Neuronal stem cell (in vitro differentiated cells): ENCODE measurements around the gene NUDCD2.
"Not testable (repeated sequence)": the region's sequence is repeated elsewhere in the genome, so short reads cannot be mapped to it uniquely, and the experiment has no call there.

Source experiments
- DNase-seq: peaks from one replicate; pipeline ENCODE4 v3.0.0-alpha.2; 2013; ENCODE audit warnings: low spot score
- H2AFZ ChIP-seq: one replicate; pipeline ENCODE4 v1.6.1; 2013; ENCODE audit warnings: mild to moderate bottlenecking, low read length, inconsistent platforms
- H2AK5ac ChIP-seq: 2 replicates; pipeline ENCODE4 v1.6.1; 2013; ENCODE audit warnings: low read depth, mild to moderate bottlenecking, inconsistent platforms, low read length, moderate library complexity, mixed read lengths
- H2BK120ac ChIP-seq: 2 replicates; pipeline ENCODE4 v1.6.1; 2013; ENCODE audit warnings: low read depth, mild to moderate bottlenecking, inconsistent platforms, low read length, moderate library complexity, mixed read lengths
- H2BK12ac ChIP-seq: one replicate; pipeline ENCODE4 v1.6.1; 2013; ENCODE audit warnings: low read length, inconsistent platforms
- H2BK15ac ChIP-seq: 2 replicates; pipeline ENCODE4 v1.6.1; 2013; ENCODE audit warnings: mild to moderate bottlenecking, low read length, inconsistent platforms, mixed read lengths
- H2BK5ac ChIP-seq: one replicate; pipeline ENCODE4 v1.6.1; 2013; ENCODE audit warnings: inconsistent platforms, mild to moderate bottlenecking, low read length, moderate library complexity
- H3K14ac ChIP-seq: one replicate; pipeline ENCODE4 v1.6.1; 2013; ENCODE audit warnings: low read length, inconsistent platforms
- H3K18ac ChIP-seq: 2 replicates; pipeline ENCODE4 v1.6.1; 2013; ENCODE audit warnings: low read length, inconsistent platforms
- H3K23ac ChIP-seq: 2 replicates; pipeline ENCODE4 v1.6.1; 2013; ENCODE audit warnings: low read depth, mild to moderate bottlenecking, mixed read lengths, low read length, inconsistent platforms; ENCODE audit not compliant: poor library complexity
- H3K27ac ChIP-seq: replicated peaks from 3 replicates; pipeline ENCODE4 v1.5.1; 2013; ENCODE audit warnings: low read length, inconsistent platforms
- H3K27me3 ChIP-seq, 3 experiments: 2 replicates each; pipeline ENCODE4 v1.6.1; 2013; ENCODE audit warnings: low read length in 3 of 3, mild to moderate bottlenecking in 2 of 3, inconsistent platforms in 1 of 3, low read depth in 1 of 3, mixed read lengths in 1 of 3, moderate library complexity in 1 of 3; ENCODE audit not compliant: control insufficient read depth in 3 of 3, insufficient read depth in 3 of 3
- H3K36me3 ChIP-seq, 2 donors: replicated peaks in 1 of 2; 2 replicates each; pipeline ENCODE4 v1.6.1; 2013; ENCODE audit warnings: low read length in 2 of 2; ENCODE audit not compliant: control insufficient read depth in 2 of 2, insufficient read depth in 2 of 2
- H3K4ac ChIP-seq: 2 replicates; pipeline ENCODE4 v1.6.1; 2013; ENCODE audit warnings: inconsistent platforms, mild to moderate bottlenecking, low read length, moderate library complexity
- H3K4me1 ChIP-seq, 2 donors: 1 replicate in 1 of 2; 2 replicates in 1 of 2; pipeline ENCODE4 v1.6.1; 2013; ENCODE audit warnings: low read length in 2 of 2, low read depth in 1 of 2; ENCODE audit not compliant: control insufficient read depth in 2 of 2, insufficient read depth in 1 of 2
- H3K4me2 ChIP-seq: one replicate; pipeline ENCODE4 v1.6.1; 2013; ENCODE audit warnings: mild to moderate bottlenecking, low read length, inconsistent platforms; ENCODE audit not compliant: insufficient read depth, poor library complexity, severe bottlenecking
- H3K4me3 ChIP-seq, 2 donors: 2 replicates each; pipeline ENCODE4 v1.5.1; 2013; ENCODE audit warnings: low read length in 2 of 2, mild to moderate bottlenecking in 2 of 2, inconsistent platforms in 1 of 2, moderate library complexity in 1 of 2
- H3K79me1 ChIP-seq: one replicate; pipeline ENCODE4 v1.6.1; 2013; ENCODE audit warnings: low read depth, mild to moderate bottlenecking, inconsistent platforms, low read length, moderate library complexity
- H3K9ac ChIP-seq: one replicate; pipeline ENCODE4 v1.6.1; 2013; ENCODE audit warnings: mild to moderate bottlenecking, low read depth, low read length, inconsistent platforms; ENCODE audit not compliant: poor library complexity
- H3K9me3 ChIP-seq, 2 donors: replicated peaks in 1 of 2; 2 replicates each; pipeline versions ENCODE3 to v1.6.1; 2013; ENCODE audit warnings: low read length in 2 of 2, mild to moderate bottlenecking in 2 of 2, inconsistent platforms in 1 of 2, low read depth in 1 of 2, mixed read lengths in 1 of 2, moderate library complexity in 1 of 2; ENCODE audit not compliant: control insufficient read depth in 2 of 2, insufficient read depth in 1 of 2
- H4K8ac ChIP-seq: one replicate; pipeline ENCODE4 v1.6.1; 2013; ENCODE audit warnings: low read depth, mild to moderate bottlenecking, inconsistent platforms, low read length, moderate library complexity
- H4K91ac ChIP-seq: one replicate; pipeline ENCODE4 v1.6.1; 2013; ENCODE audit warnings: low read length, low read depth, mild to moderate bottlenecking, inconsistent platforms; ENCODE audit not compliant: poor library complexity
- WGBS, 2 donors: extraction: QIAGEN DNeasy Blood & Tissue Kit; methylation state at CpG; one replicate each; pipeline ENCODE4 v1.1.7; 2013; ENCODE audit warnings: missing lambda C conversion rate in 2 of 2, mixed read lengths in 1 of 2; ENCODE audit not compliant: insufficient read length in 2 of 2, insufficient replicate concordance in 1 of 2; ENCODE audit errors: extremely low coverage in 2 of 2; 5-methylcytosine and 5-hydroxymethylcytosine counted together

The NUDCD2 gene

DNA sequence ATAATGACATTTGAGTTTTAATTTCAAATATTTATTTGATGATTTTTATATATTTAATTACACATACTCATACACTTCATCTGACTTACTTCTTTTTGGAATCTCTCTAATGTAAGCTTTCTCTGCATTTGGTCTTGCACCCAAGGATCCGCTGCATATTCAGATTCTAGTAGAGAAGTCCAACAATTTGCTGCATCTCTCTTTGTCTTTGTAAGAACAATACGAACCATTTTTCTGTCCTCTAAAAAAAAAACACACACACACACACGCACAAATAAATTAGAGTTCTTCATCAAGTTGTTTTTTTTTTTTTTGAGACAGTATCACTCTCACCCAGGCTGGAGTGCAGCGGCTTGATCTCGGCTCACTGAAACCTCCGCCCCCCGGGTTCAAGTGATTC is 3.1 kb downstream of the NUDCD2 start:
- H4K8ac ChIP-seq, result no peak overlapping the region
- H2AFZ ChIP-seq, result no peak overlapping the region
- H3K4me2 ChIP-seq, result no peak overlapping the region
- H3K4me1 ChIP-seq, result no peaks in the 10 kb centered on the region
- no peak overlapping the region for H2BK15ac ChIP-seq
- peaks cover 3 to 56% of the 10 kb centered on the region in 2 donors for H3K36me3 ChIP-seq
- no peak overlapping the region for H4K91ac ChIP-seq
- H3K4me3 ChIP-seq, result no peak overlapping the region
- no peak overlapping the region for H3K27ac ChIP-seq
- no peaks in the 10 kb centered on the region for H3K79me1 ChIP-seq
- no peak for DNase-seq
- H3K9ac ChIP-seq, result no peak overlapping the region
- no peak overlapping the region for H3K4ac ChIP-seq
- no peak overlapping the region for H2BK12ac ChIP-seq
- no peak overlapping the region for H2AK5ac ChIP-seq
- no peak overlapping the region for H3K23ac ChIP-seq
- WGBS, 2 donors, result 100% methylated on average over 2 of the region's 7 CpGs; no CpG with 5 or more reads in 1 of the 2 donors
- no peak overlapping the region for H3K18ac ChIP-seq
- peaks cover 0 to 3% of the 10 kb centered on the region in 2 donors for H3K9me3 ChIP-seq
- no peak overlapping the region for H2BK5ac ChIP-seq
- H2BK120ac ChIP-seq, result no peak overlapping the region
- no peak overlapping the region for H3K14ac ChIP-seq
- H3K27me3 ChIP-seq, result no peaks in the 10 kb centered on the region

GRCh38 chr5:163456029-163456589 is 3.8 kb downstream of the NUDCD2 start:
- H2BK12ac ChIP-seq, result no peak overlapping the region
- no peak overlapping the region for H4K91ac ChIP-seq
- no peak overlapping the region for H4K8ac ChIP-seq
- H2BK15ac ChIP-seq, result no peak overlapping the region
- WGBS, 2 donors, result no CpG with 5 or more reads among the region's 2 CpGs
- H3K79me1 ChIP-seq, result no peaks in the 10 kb centered on the region
- H3K9me3 ChIP-seq, result peaks cover 0 to 3% of the 10 kb centered on the region in 2 donors
- no peak overlapping the region for H2BK5ac ChIP-seq
- H3K4ac ChIP-seq, result no peak overlapping the region
- H3K27ac ChIP-seq, result no peak overlapping the region
- H3K18ac ChIP-seq, result no peak overlapping the region
- H3K9ac ChIP-seq, result no peak overlapping the region
- H2BK120ac ChIP-seq, result no peak overlapping the region
- no peaks in the 10 kb centered on the region for H3K27me3 ChIP-seq
- peaks cover 5 to 64% of the 10 kb centered on the region in 2 donors for H3K36me3 ChIP-seq
- no peaks in the 10 kb centered on the region for H3K4me1 ChIP-seq
- H3K14ac ChIP-seq, result no peak overlapping the region
- DNase-seq, result no peak
- H3K4me3 ChIP-seq, result no peak overlapping the region
- no peak overlapping the region for H3K23ac ChIP-seq
- H2AK5ac ChIP-seq, result no peak overlapping the region
- no peak overlapping the region for H2AFZ ChIP-seq
- H3K4me2 ChIP-seq, result no peak overlapping the region

DNA sequence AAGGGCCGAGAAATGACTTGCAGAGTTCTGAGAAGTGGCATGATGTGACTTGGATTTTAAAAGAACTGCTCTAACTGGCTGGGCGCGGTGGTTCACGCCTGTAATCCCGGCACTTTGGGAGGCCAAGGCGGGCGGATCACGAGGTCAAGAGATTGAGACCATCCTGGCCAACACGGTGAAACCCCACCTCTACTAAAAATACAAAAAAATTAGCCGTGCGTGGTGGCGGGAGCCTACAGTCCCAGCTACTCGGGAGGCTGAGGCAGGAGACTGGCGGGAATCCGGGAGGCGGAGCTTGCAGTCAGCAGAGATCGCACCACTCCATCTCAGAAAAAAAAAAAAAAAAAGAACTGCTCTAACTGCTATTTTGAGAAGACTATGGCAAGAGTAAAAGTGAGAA is 4.5 kb downstream of the NUDCD2 start:
- H3K9me3 ChIP-seq, H3K27me3 ChIP-seq, H3K79me1 ChIP-seq, H3K14ac ChIP-seq, H3K23ac ChIP-seq, H3K4me3 ChIP-seq, H2BK15ac ChIP-seq, H3K4me1 ChIP-seq, H3K4ac ChIP-seq, H2AK5ac ChIP-seq, H4K8ac ChIP-seq, H3K27ac ChIP-seq, H2BK120ac ChIP-seq, H3K18ac ChIP-seq, H2BK5ac ChIP-seq, H2AFZ ChIP-seq, H4K91ac ChIP-seq, DNase-seq, H2BK12ac ChIP-seq, H3K4me2 ChIP-seq, H3K9ac ChIP-seq: not testable (repeated sequence)
- H3K36me3 ChIP-seq, result peaks cover 5 to 71% of the 10 kb centered on the region in 2 donors
- whole genome bisulfite sequencing, 2 donors, result no CpG with 5 or more reads among the region's 17 CpGs

GRCh38 chr5:163453705-163454104 is 6.2 kb downstream of the NUDCD2 start:
- Histone ChIP-seq H3K4me1 (no peaks in the 10 kb centered on the region), H4K91ac (no peak overlapping the region), H2BK15ac (no peak overlapping the region), H3K27ac (no peak overlapping the region), H3K79me1 (no peaks in the 10 kb centered on the region), H3K9ac (no peak overlapping the region), H3K14ac (no peak overlapping the region), H3K4ac (no peak overlapping the region), H3K4me2 (no peak overlapping the region), H3K18ac (no peak overlapping the region), H3K36me3 (peaks cover 5 to 88% of the 10 kb centered on the region in 2 donors), H3K23ac (no peak overlapping the region), H2AK5ac (no peak overlapping the region), H3K4me3 (no peak overlapping the region), H2BK120ac (no peak overlapping the region), H3K9me3 (peaks cover 0 to 3% of the 10 kb centered on the region in 2 donors), H2BK12ac (no peak overlapping the region), H3K27me3 (no peaks in the 10 kb centered on the region), H4K8ac (no peak overlapping the region), H2BK5ac (no peak overlapping the region), H2AFZ (no peak overlapping the region)
- DNase-seq, result no peak
- no CpG with 5 or more reads among the region's 1 CpG for WGBS, 2 donors
